ENCODE results near the gene STRIT1. TPM values are rescaled to one million over a fixed set of nuclear protein-coding genes. Genes with fewer than 3 reads are reported as not detected.

Gene STRIT1
- polyA plus RNA-seq, 1 donor from 2014 or later = 1.2 TPM

DNA sequence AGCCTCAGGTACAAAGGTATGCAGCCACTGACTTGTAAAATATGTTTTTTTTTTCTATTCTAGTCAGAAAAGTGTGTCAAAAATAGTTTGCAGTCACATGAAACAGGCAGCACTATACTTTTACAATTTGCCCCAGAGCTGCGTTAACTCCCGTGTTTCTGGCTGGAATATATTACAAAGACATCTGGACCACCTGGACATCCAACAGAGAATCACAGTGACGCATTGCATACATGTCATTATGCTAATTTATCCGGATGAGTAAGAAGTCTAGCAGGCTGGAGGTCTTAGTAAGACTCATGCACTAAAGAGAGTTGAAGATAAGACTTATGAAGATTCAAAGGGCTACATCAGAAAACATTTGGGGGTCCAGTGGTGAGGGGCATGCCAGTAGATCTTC, 39.2 kb upstream of the STRIT1 start:
- no peak overlapping the region for H3K4me3 ChIP-seq (ENCODE audit: low read length)
- H3K36me3 ChIP-seq (ENCODE audit: insufficient read depth, low read length) = no peaks in the 10 kb centered on the region
- no peaks in the 10 kb centered on the region for H3K79me2 ChIP-seq (replicated peaks; ENCODE audit: insufficient read depth, low read length)
- H3K4me2 ChIP-seq (ENCODE audit: low read length) = no peak overlapping the region
- TF ChIP-seq POLR2AphosphoS5 (IDR thresholded peaks at IDR 0.05) = no peak
- no peak for TF ChIP-seq EP300 (conservative IDR thresholded peaks at IDR 0.05; ENCODE audit: poor library complexity, severe bottlenecking)
- no peak for TF ChIP-seq EZH2 (IDR thresholded peaks at IDR 0.05; ENCODE audit: borderline replicate concordance, insufficient read depth, low read length, poor library complexity, severe bottlenecking)
- TF ChIP-seq MXI1 (conservative IDR thresholded peaks at IDR 0.05; ENCODE audit: poor library complexity, severe bottlenecking) = no peak
- no peak for TF ChIP-seq SMC3 (conservative IDR thresholded peaks at IDR 0.05; ENCODE audit: poor library complexity)
- TF ChIP-seq, protein P1, sequence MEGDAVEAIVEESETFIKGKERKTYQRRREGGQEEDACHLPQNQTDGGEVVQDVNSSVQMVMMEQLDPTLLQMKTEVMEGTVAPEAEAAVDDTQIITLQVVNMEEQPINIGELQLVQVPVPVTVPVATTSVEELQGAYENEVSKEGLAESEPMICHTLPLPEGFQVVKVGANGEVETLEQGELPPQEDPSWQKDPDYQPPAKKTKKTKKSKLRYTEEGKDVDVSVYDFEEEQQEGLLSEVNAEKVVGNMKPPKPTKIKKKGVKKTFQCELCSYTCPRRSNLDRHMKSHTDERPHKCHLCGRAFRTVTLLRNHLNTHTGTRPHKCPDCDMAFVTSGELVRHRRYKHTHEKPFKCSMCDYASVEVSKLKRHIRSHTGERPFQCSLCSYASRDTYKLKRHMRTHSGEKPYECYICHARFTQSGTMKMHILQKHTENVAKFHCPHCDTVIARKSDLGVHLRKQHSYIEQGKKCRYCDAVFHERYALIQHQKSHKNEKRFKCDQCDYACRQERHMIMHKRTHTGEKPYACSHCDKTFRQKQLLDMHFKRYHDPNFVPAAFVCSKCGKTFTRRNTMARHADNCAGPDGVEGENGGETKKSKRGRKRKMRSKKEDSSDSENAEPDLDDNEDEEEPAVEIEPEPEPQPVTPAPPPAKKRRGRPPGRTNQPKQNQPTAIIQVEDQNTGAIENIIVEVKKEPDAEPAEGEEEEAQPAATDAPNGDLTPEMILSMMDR (IDR thresholded peaks at IDR 0.05; ENCODE audit: poor library complexity, severe bottlenecking) = no peak
- TF ChIP-seq, protein P2, sequence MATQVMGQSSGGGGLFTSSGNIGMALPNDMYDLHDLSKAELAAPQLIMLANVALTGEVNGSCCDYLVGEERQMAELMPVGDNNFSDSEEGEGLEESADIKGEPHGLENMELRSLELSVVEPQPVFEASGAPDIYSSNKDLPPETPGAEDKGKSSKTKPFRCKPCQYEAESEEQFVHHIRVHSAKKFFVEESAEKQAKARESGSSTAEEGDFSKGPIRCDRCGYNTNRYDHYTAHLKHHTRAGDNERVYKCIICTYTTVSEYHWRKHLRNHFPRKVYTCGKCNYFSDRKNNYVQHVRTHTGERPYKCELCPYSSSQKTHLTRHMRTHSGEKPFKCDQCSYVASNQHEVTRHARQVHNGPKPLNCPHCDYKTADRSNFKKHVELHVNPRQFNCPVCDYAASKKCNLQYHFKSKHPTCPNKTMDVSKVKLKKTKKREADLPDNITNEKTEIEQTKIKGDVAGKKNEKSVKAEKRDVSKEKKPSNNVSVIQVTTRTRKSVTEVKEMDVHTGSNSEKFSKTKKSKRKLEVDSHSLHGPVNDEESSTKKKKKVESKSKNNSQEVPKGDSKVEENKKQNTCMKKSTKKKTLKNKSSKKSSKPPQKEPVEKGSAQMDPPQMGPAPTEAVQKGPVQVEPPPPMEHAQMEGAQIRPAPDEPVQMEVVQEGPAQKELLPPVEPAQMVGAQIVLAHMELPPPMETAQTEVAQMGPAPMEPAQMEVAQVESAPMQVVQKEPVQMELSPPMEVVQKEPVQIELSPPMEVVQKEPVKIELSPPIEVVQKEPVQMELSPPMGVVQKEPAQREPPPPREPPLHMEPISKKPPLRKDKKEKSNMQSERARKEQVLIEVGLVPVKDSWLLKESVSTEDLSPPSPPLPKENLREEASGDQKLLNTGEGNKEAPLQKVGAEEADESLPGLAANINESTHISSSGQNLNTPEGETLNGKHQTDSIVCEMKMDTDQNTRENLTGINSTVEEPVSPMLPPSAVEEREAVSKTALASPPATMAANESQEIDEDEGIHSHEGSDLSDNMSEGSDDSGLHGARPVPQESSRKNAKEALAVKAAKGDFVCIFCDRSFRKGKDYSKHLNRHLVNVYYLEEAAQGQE (IDR thresholded peaks at IDR 0.05; ENCODE audit: borderline replicate concordance) = no peak
- no peak for TF ChIP-seq TAF1 (IDR thresholded peaks at IDR 0.05; ENCODE audit: low read depth)
- no peak for TF ChIP-seq RAD21 (conservative IDR thresholded peaks at IDR 0.05)
- H3K9me2 ChIP-seq (ENCODE audit: insufficient read depth, low read length) = no peaks in the 10 kb centered on the region
- no peak overlapping the region for H3K27ac ChIP-seq (ENCODE audit: low read length)
- H4K20me1 ChIP-seq (ENCODE audit: insufficient read depth) = no peaks in the 10 kb centered on the region
- no peaks in the 10 kb centered on the region for H3K9me3 ChIP-seq (ENCODE audit: low read length)
- H3F3A ChIP-seq (ENCODE audit: insufficient read depth, low read length, poor library complexity, severe bottlenecking) = no peaks in the 10 kb centered on the region
- no peaks in the 10 kb centered on the region for H3K27me3 ChIP-seq (ENCODE audit: insufficient read depth, low read depth, low read length)
- no peak overlapping the region for H2AFZ ChIP-seq (ENCODE audit: low read depth, low read length)
- H3K9ac ChIP-seq (ENCODE audit: low read length) = no peak overlapping the region

DNA sequence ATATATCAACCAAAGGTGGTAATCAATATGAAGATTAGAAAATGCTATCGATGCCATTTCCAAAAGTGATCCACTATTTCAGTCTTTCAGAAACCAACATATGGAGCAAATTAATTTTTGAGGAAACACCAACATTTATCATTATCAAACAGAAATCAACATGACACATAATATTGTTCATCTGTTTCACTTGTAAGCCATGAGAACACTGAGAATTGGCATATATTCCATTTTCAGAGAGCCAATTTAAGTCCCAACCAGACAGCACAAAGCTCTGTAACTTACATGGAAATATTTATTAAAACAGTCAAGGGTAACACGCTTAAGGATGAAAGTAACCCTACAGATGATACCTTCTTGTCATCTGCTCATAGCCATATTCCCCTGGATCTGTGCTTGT, 37.6 kb upstream of the STRIT1 start:
- no peak overlapping the region for H3K9ac ChIP-seq (ENCODE audit: low read length)
- H3K27me3 ChIP-seq (ENCODE audit: insufficient read depth, low read depth, low read length) = no peaks in the 10 kb centered on the region
- H3K27ac ChIP-seq (ENCODE audit: low read length) = no peak overlapping the region
- no peaks in the 10 kb centered on the region for H3K9me3 ChIP-seq (ENCODE audit: low read length)
- no peaks in the 10 kb centered on the region for H3F3A ChIP-seq (ENCODE audit: insufficient read depth, low read length, poor library complexity, severe bottlenecking)
- H3K9me2 ChIP-seq (ENCODE audit: insufficient read depth, low read length) = no peaks in the 10 kb centered on the region
- TF ChIP-seq MXI1 (conservative IDR thresholded peaks at IDR 0.05; ENCODE audit: poor library complexity, severe bottlenecking) (no peak), SMC3 (conservative IDR thresholded peaks at IDR 0.05; ENCODE audit: poor library complexity) (no peak), POLR2AphosphoS5 (IDR thresholded peaks at IDR 0.05) (no peak), TAF1 (IDR thresholded peaks at IDR 0.05; ENCODE audit: low read depth) (no peak), EZH2 (IDR thresholded peaks at IDR 0.05; ENCODE audit: borderline replicate concordance, insufficient read depth, low read length, poor library complexity, severe bottlenecking) (no peak), RAD21 (conservative IDR thresholded peaks at IDR 0.05) (no peak), EP300 (conservative IDR thresholded peaks at IDR 0.05; ENCODE audit: poor library complexity, severe bottlenecking) (no peak)
- TF ChIP-seq, protein P2 (IDR thresholded peaks at IDR 0.05; ENCODE audit: borderline replicate concordance) = no peak
- TF ChIP-seq, protein P1 (IDR thresholded peaks at IDR 0.05; ENCODE audit: poor library complexity, severe bottlenecking) = no peak
- H3K79me2 ChIP-seq (replicated peaks; ENCODE audit: insufficient read depth, low read length) = no peaks in the 10 kb centered on the region
- H4K20me1 ChIP-seq (ENCODE audit: insufficient read depth) = no peaks in the 10 kb centered on the region
- H3K4me3 ChIP-seq (ENCODE audit: low read length) = no peak overlapping the region
- no peak overlapping the region for H2AFZ ChIP-seq (ENCODE audit: low read depth, low read length)
- no peak overlapping the region for H3K4me2 ChIP-seq (ENCODE audit: low read length)
- H3K36me3 ChIP-seq (ENCODE audit: insufficient read depth, low read length) = no peaks in the 10 kb centered on the region

Measured in neural cell (in vitro differentiated cells).